ENCODE results near the gene CCNG1. TPM values are rescaled to one million over a fixed set of nuclear protein-coding genes. Genes with fewer than 3 reads are reported as not detected.

Gene CCNG1
- total RNA-seq, 2 experiments from 2014 or later = 114 to 116 TPM

GRCh38 chr5:163439092-163439425 lies 1.7 kb downstream of the CCNG1 start:
- no peaks in the 10 kb centered on the region for H3K27me3 ChIP-seq (ENCODE audit: control insufficient read depth in 1 of 2, insufficient read depth in 2 of 2, low read length in 2 of 2)
- H3K4me1 ChIP-seq (ENCODE audit: insufficient read depth, low read length) = peaks cover 21% of the 10 kb centered on the region
- Mint-ChIP-seq H3K27ac (peak overlapping the region; percentile 98), H3K4me3 (peak overlapping the region; percentile 98), H3K9me3 (no peaks in the 10 kb centered on the region), H3K4me1 (ENCODE audit: low read depth) (peaks cover 47% of the 10 kb centered on the region), H3K36me3 (ENCODE audit: low read depth) (peaks cover 55% of the 10 kb centered on the region), H3K27me3 (no peaks in the 10 kb centered on the region)
- intact Hi-C loops (cut with DNase I, micrococcal nuclease) = no loop called here
- ATAC-seq (ENCODE audit: poor library complexity) (no peak), DNase-seq (peak in 2 of 14 experiments; percentile 7 to 13)
- POLR2A ChIA-PET = interaction anchor here (5.5 kb wide), 1 partner anchor 21 kb away, joined by 51 read pairs; the partner anchor contains the start of genes HMMR and NUDCD2
- no peak overlapping the region for H3K27ac ChIP-seq (ENCODE audit: low read depth in 1 of 2, low read length in 2 of 2)
- TF ChIP-seq CTCF (IDR thresholded peaks at IDR 0.05) = no peak
- H3K4me3 ChIP-seq (ENCODE audit: low read length) = no peak overlapping the region
- no peaks in the 10 kb centered on the region for H3K9me3 ChIP-seq (ENCODE audit: control insufficient read depth in 1 of 2, insufficient read depth in 1 of 2, low read length in 2 of 2)
- CTCF ChIA-PET = interaction anchor here (1.0 to 2.7 kb wide), 3 partner anchors 18 to 23 kb away, joined by 4 to 17 read pairs (median 6); partner anchors contain the start of genes HMMR and NUDCD2
- peaks cover 33% of the 10 kb centered on the region for H3K36me3 ChIP-seq (ENCODE audit: insufficient read depth, low read length)

- TF ChIP-seq CTCF (IDR thresholded peaks at IDR 0.05) = no peak
- H3K36me3 Mint-ChIP-seq (ENCODE audit: low read depth) = peaks cover 71% of the 10 kb centered on the region
- no peak overlapping the region for H3K4me3 Mint-ChIP-seq
- no peaks in the 10 kb centered on the region for H3K9me3 ChIP-seq (ENCODE audit: control insufficient read depth in 1 of 2, insufficient read depth in 1 of 2, low read length in 2 of 2)
- DNase-seq (no peak), ATAC-seq (ENCODE audit: poor library complexity) (no peak)
- no peaks in the 10 kb centered on the region for H3K9me3 Mint-ChIP-seq
- H3K27me3 ChIP-seq (ENCODE audit: control insufficient read depth in 1 of 2, insufficient read depth in 2 of 2, low read length in 2 of 2) = no peaks in the 10 kb centered on the region
- peaks cover 51% of the 10 kb centered on the region for H3K36me3 ChIP-seq (ENCODE audit: insufficient read depth, low read length)
- H3K27ac Mint-ChIP-seq = no peak overlapping the region
- intact Hi-C loops (cut with DNase I, micrococcal nuclease) = no loop called here
- CTCF ChIA-PET = interaction anchor here (2.2 to 2.7 kb wide), 2 partner anchors 16 to 18 kb away, joined by 6 to 17 read pairs; partner anchors contain the start of genes HMMR and NUDCD2
- H3K27ac ChIP-seq (ENCODE audit: low read depth in 1 of 2, low read length in 2 of 2) = no peak overlapping the region
- H3K4me1 ChIP-seq (ENCODE audit: insufficient read depth, low read length) = peaks cover 21% of the 10 kb centered on the region
- H3K27me3 Mint-ChIP-seq = no peaks in the 10 kb centered on the region
- H3K4me3 ChIP-seq (ENCODE audit: low read length) = no peak overlapping the region
- POLR2A ChIA-PET = interaction anchor here (3.8 to 5.5 kb wide), 2 partner anchors 19 to 64 kb away, joined by 20 to 51 read pairs; partner anchors contain the start of genes HMMR, MAT2B and NUDCD2
- H3K4me1 Mint-ChIP-seq (ENCODE audit: low read depth) = peaks cover 47% of the 10 kb centered on the region
Measured at GRCh38 chr5:163440954-163441353, 3.6 kb downstream of the CCNG1 start.

- intact Hi-C loops (cut with DNase I, micrococcal nuclease) = no loop called here
- ChIA-PET CTCF (no interaction called here), POLR2A (interaction anchor here (1.2 kb wide), 1 partner anchor 61 kb away, joined by 3 read pairs; the partner anchor contains the start of gene MAT2B)
- H3K27ac Mint-ChIP-seq = no peak overlapping the region
- peaks cover 62% of the 10 kb centered on the region for H3K36me3 ChIP-seq (ENCODE audit: insufficient read depth, low read length)
- H3K27me3 ChIP-seq (ENCODE audit: control insufficient read depth in 1 of 2, insufficient read depth in 2 of 2, low read length in 2 of 2) = no peaks in the 10 kb centered on the region
- H3K27ac ChIP-seq (ENCODE audit: low read depth in 1 of 2, low read length in 2 of 2) = no peak overlapping the region
- no peaks in the 10 kb centered on the region for H3K9me3 ChIP-seq (ENCODE audit: control insufficient read depth in 1 of 2, insufficient read depth in 1 of 2, low read length in 2 of 2)
- ATAC-seq (ENCODE audit: poor library complexity) (no peak), DNase-seq (no peak)
- H3K4me3 Mint-ChIP-seq = no peak overlapping the region
- H3K27me3 Mint-ChIP-seq = no peaks in the 10 kb centered on the region
- no peak overlapping the region for H3K4me3 ChIP-seq (ENCODE audit: low read length)
- peaks cover 16% of the 10 kb centered on the region for H3K4me1 Mint-ChIP-seq (ENCODE audit: low read depth)
- peaks cover 3% of the 10 kb centered on the region for H3K4me1 ChIP-seq (ENCODE audit: insufficient read depth, low read length)
- H3K36me3 Mint-ChIP-seq (ENCODE audit: low read depth) = peaks cover 86% of the 10 kb centered on the region
- no peak for TF ChIP-seq CTCF (IDR thresholded peaks at IDR 0.05)
- no peaks in the 10 kb centered on the region for H3K9me3 Mint-ChIP-seq
Measured at GRCh38 chr5:163444526-163444925, 7.1 kb downstream of the CCNG1 start.
